K562 (cell line): ENCODE measurements around the gene IGF2BP1. TPM values are rescaled to one million over a fixed set of nuclear protein-coding genes. Genes with fewer than 3 reads are reported as not detected.

ENCODE experiments used
- ATAC-seq: fragments of 200-7000 bp; cut with Tn5 transposase; 3 replicates; pipeline ENCODE4 v1.9.1; 2020; ENCODE audit warnings: moderate library complexity
- BruUV-seq: library from RNA; stranded (reverse); fragments of 400-500 nt; replicated peaks from 2 replicates; lab custom pipeline; 2021; lab: Mats Ljungman, UMichigan
- CTCF ChIA-PET: fragments of 300-600 bp; formaldehyde crosslinking; extraction: SDS; loops from one replicate; lab custom pipeline; 2021; ENCODE audit warnings: low intra/inter-chr PET ratio; lab: Yijun Ruan, JAX
- POLR2A ChIA-PET: fragments of 300-600, 350-650 bp; sonication (Branson Sonifier 250); formaldehyde crosslinking; extraction: SDS; loops from one replicate; lab custom pipeline; 2021; ENCODE audit warnings: antibody characterized with exemption, inconsistent platforms; lab: Yijun Ruan, JAX
- DNase-seq, 4 experiments: peaks; one replicate each; pipeline versions ENCODE4 v3.0.0 to v3.0.0-alpha.2; 2011 to 2018; ENCODE audit warnings: low spot score in 3 of 4, mixed read lengths in 3 of 4; ENCODE audit errors: extremely low read depth in 1 of 4
- FAIRE-seq: peaks from 2 replicates; lab custom pipeline; 2011; peaks lifted over from hg19 to GRCh38; lab: Jason Lieb, UNC
- H2AFZ ChIP-seq: 2 replicates; pipeline ENCODE4 v1.6.0; 2011; ENCODE audit warnings: low read depth, low read length, control low read depth, inconsistent platforms
- H3K27ac ChIP-seq: fragments of 200-600 bp; 3 replicates; pipeline ENCODE4 v1.8.0; 2011; ENCODE audit warnings: low read depth, mild to moderate bottlenecking, control low read depth, inconsistent platforms, low read length, moderate library complexity, mixed read lengths; ENCODE audit errors: extremely low read depth
- H3K27me3 ChIP-seq, 2 experiments: fragments of 300-600 bp in 1 of 2; 2 replicates in 1 of 2; 3 replicates in 1 of 2; pipeline versions ENCODE4 v1.6.0 to v1.8.0; 2011; ENCODE audit warnings: inconsistent platforms in 2 of 2, low read length in 2 of 2, mild to moderate bottlenecking in 1 of 2, mixed read lengths in 1 of 2, moderate library complexity in 1 of 2; ENCODE audit not compliant: control insufficient read depth in 2 of 2, insufficient read depth in 2 of 2
- H3K36me3 ChIP-seq: fragments of 300-600 bp; 3 replicates; pipeline ENCODE4 v1.8.0; 2011; ENCODE audit warnings: mild to moderate bottlenecking, low read length, inconsistent platforms; ENCODE audit not compliant: control insufficient read depth, insufficient read depth
- H3K4me1 ChIP-seq, 2 experiments: fragments of 200-600 bp in 1 of 2; replicated peaks in 1 of 2; 2 replicates in 1 of 2; 3 replicates in 1 of 2; pipeline versions ENCODE4 v1.5.1 to v1.8.0; 2011; ENCODE audit warnings: inconsistent platforms in 2 of 2, low read length in 2 of 2, mild to moderate bottlenecking in 1 of 2, mixed read lengths in 1 of 2, moderate library complexity in 1 of 2; ENCODE audit not compliant: control insufficient read depth in 2 of 2, insufficient read depth in 2 of 2
- H3K4me2 ChIP-seq: 2 replicates; pipeline ENCODE4 v1.6.1; 2011; ENCODE audit warnings: low read length, control low read depth, inconsistent platforms, mixed read lengths; ENCODE audit not compliant: insufficient read depth
- H3K4me3 ChIP-seq: fragments of 200-600 bp; sonication (generic), shearing (Covaris generic); 2 replicates; pipeline ENCODE4 v1.5.1; 2016; ENCODE audit warnings: control low read depth, inconsistent platforms
- H3K79me2 ChIP-seq: fragments of 200-600 bp; 3 replicates; pipeline ENCODE4 v1.8.0; 2011; ENCODE audit warnings: low read length, inconsistent platforms; ENCODE audit not compliant: control insufficient read depth, insufficient read depth
- H3K9ac ChIP-seq, 2 experiments: 2 replicates each; pipeline versions ENCODE4 v1.6.0 to v1.6.1; 2011; ENCODE audit warnings: low read depth in 2 of 2, low read length in 2 of 2, control low read depth in 1 of 2, inconsistent platforms in 1 of 2, mild to moderate bottlenecking in 1 of 2, mixed read lengths in 1 of 2; ENCODE audit not compliant: insufficient read depth in 1 of 2
- H3K9me1 ChIP-seq: one replicate; pipeline ENCODE4 v1.6.0; 2011; ENCODE audit warnings: inconsistent platforms, mild to moderate bottlenecking, low read length, moderate library complexity; ENCODE audit not compliant: control insufficient read depth, insufficient read depth
- H3K9me3 ChIP-seq: replicated peaks from 2 replicates; pipeline ENCODE4 v1.5.1; 2011; ENCODE audit warnings: low read depth, low read length, inconsistent platforms; ENCODE audit not compliant: control insufficient read depth, insufficient read depth
- H4K20me1 ChIP-seq: replicated peaks from 2 replicates; pipeline ENCODE4 v1.6.1; 2011; ENCODE audit warnings: low read length, inconsistent platforms, mixed read lengths; ENCODE audit not compliant: control insufficient read depth, insufficient read depth
- CBFA2T3 ChIP-seq: fragments of 450-650 bp; IDR thresholded peaks from 2 replicates; pipeline ENCODE4 v1.6.1; 2017
- EP400 ChIP-seq: fragments of 450-650 bp; IDR thresholded peaks from 2 replicates; pipeline ENCODE4 v1.6.1; 2017; ENCODE audit warnings: antibody characterized with exemption, mild to moderate bottlenecking, moderate library complexity
- MYNN ChIP-seq, 2 experiments: sonication (generic); formaldehyde crosslinking in 1 of 2; IDR thresholded peaks; 2 replicates each; pipeline versions ENCODE4 v1.5.0 to v1.6.1; 2016 to 2020; ENCODE audit warnings: antibody characterized with exemption in 1 of 2, missing genetic modification reagents in 1 of 2
- NCOA6 ChIP-seq: fragments of 450-650 bp; IDR thresholded peaks from 2 replicates; pipeline ENCODE4 v1.6.1; 2017; ENCODE audit warnings: mild to moderate bottlenecking
- NFXL1 ChIP-seq: fragments of 450-650 bp; formaldehyde crosslinking; IDR thresholded peaks from 2 replicates; pipeline ENCODE4 v1.4.0; 2021; ENCODE audit warnings: mild to moderate bottlenecking
- POLR2A ChIP-seq: fragments of 450-650 bp; conservative IDR thresholded peaks from 2 replicates; pipeline ENCODE4 v1.6.1; 2016
- POLR2B ChIP-seq: fragments of 450-650 bp; IDR thresholded peaks from 2 replicates; pipeline ENCODE4 v1.6.1; 2018; ENCODE audit warnings: low read depth; ENCODE audit not compliant: partially characterized antibody
- SRSF7 ChIP-seq: fragments of 200-400 bp; formaldehyde crosslinking; optimal IDR thresholded peaks from 2 replicates; pipeline ENCODE3; 2017; ENCODE audit warnings: mild to moderate bottlenecking, low read depth, low read length
- WGBS: fragments of 100-300 bp; shearing (Covaris generic); methylation state at CpG from one replicate; pipeline ENCODE4 v1.1.6; 2016; ENCODE audit warnings: low coverage, mixed read lengths; ENCODE audit not compliant: insufficient coverage; ENCODE audit errors: missing lambda C conversion rate; 5-methylcytosine and 5-hydroxymethylcytosine counted together
- in situ Hi-C: fragments of 300-500 bp; cut with MboI; formaldehyde crosslinking; loops from 4 replicates; pipeline ENCODE4 v1.15.0; 2018; ENCODE audit warnings: inconsistent platforms, mixed read lengths
- intact Hi-C: fragments of 100-400 bp; cut with micrococcal nuclease; formaldehyde crosslinking; loops from 2 replicates; pipeline ENCODE4 v1.14.2; 2022
- polyA plus RNA-seq, 8 experiments: library from polyadenylated mRNA; depleted of rRNA in 4 of 8; stranded (reverse) in 5 of 8; unstranded in 3 of 8; fragments of >200 nt; fragmentation: Nextera tagmentation in 2 of 8; fragmentation: Illumina TruSeq in 1 of 8; extraction: Ambion mirVana in 2 of 8; extraction: Trizol in 1 of 8; gene quantifications; 2 replicates each; pipeline versions ENCODE4 v1.2.1 to v1.2.3, GENCODE V29; 2011 to 2014; ENCODE audit warnings: inconsistent platforms in 1 of 8, missing spikeins in 1 of 8
- total RNA-seq, 7 experiments: library from RNA; depleted of rRNA in 6 of 7; stranded (reverse); fragments of >200 nt in 6 of 7; fragmentation: Illumina TruSeq in 2 of 7; extraction: Trizol in 2 of 7; gene quantifications; 2 replicates each; pipeline versions ENCODE4 v1.2.1 to v1.2.3, GENCODE V29; 2011 to 2021; ENCODE audit warnings: low replicate concordance in 1 of 7

The IGF2BP1 gene
- total and polyA plus RNA-seq, 9 of the 15 experiments (the other 6 are each of a cell fraction or from before 2014, with no cell fraction given) = 13.0 to 318 (median 53.6) TPM

- TF ChIP-seq EP400 (no peak), POLR2A (0 out of 2 replicates have a peak, but pooled peaks have one; percentile 38), SRSF7 (no peak), NCOA6 (no peak), POLR2B (peak; percentile 33), NFXL1 (CRISPR knock-in tag) (no peak), MYNN (IDR thresholded peaks at IDR 0.05) (peak; percentile 34; the same call in 1 of the 2 replicates), MYNN (CRISPR knock-in tag; IDR thresholded peaks at IDR 0.05) (no peak), CBFA2T3 (no peak)
- TF ChIP-seq, all 486 proteins: peak for 3
- Histone ChIP-seq H3K4me3 (no peak overlapping the region), H3K36me3 (peaks cover 71% of the 10 kb centered on the region), H3K27ac (no peak overlapping the region), H3K4me2 (no peak overlapping the region), H3K4me1 (no peaks in the 10 kb centered on the region), H3K9ac (0 out of 4 replicates have a peak overlapping the region, but pooled peaks of 1 of the 2 experiments have one; percentile 4), H2AFZ (no peak overlapping the region), H3K79me2 (no peaks in the 10 kb centered on the region), H4K20me1 (no peaks in the 10 kb centered on the region), H3K27me3 (no peaks in the 10 kb centered on the region), H3K9me1 (no peaks in the 10 kb centered on the region), H3K9me3 (no peaks in the 10 kb centered on the region)
- ATAC-seq (peak; percentile 44), FAIRE-seq (no peak), DNase-seq (no peak)
- CTCF ChIA-PET = no interaction called here
- POLR2A ChIA-PET = interaction anchor here (0.9 to 1.7 kb wide), 2 partner anchors 16 to 126 kb away, joined by 3 to 5 read pairs; no protein-coding TSS in a partner anchor
- intact Hi-C loops = no loop called here
- no TSS peak for BruUV-seq
- in situ Hi-C loops = no loop called here
- WGBS = 93% methylated on average over 5 of the region's 6 CpGs
These were observed 56.1 kb downstream of the IGF2BP1 start for GRCh38 chr17:49053171-49053829.
